ENCODE results near the gene PON2.

- no peak for TF ChIP-seq CTCF (IDR thresholded peaks at IDR 0.05; ENCODE audit: control extremely low read depth in 1 of 3, insufficient read depth in 1 of 3, low read depth in 1 of 3, low read length in 3 of 3)
- no peak for TF ChIP-seq EP300 (IDR thresholded peaks at IDR 0.05; ENCODE audit: borderline replicate concordance in 1 of 2, low read depth in 2 of 2, low read length in 2 of 2)
- no peak for TF ChIP-seq CREB1 (IDR thresholded peaks at IDR 0.05)
- TF ChIP-seq SUZ12 (IDR thresholded peaks at IDR 0.05; ENCODE audit: low read length): no peak
Observed at GRCh38 chr7:95470452-95470851, 35.6 kb upstream of the PON2 start.
